ENCODE data around the gene SYDE1.

Gene SYDE1

DNA sequence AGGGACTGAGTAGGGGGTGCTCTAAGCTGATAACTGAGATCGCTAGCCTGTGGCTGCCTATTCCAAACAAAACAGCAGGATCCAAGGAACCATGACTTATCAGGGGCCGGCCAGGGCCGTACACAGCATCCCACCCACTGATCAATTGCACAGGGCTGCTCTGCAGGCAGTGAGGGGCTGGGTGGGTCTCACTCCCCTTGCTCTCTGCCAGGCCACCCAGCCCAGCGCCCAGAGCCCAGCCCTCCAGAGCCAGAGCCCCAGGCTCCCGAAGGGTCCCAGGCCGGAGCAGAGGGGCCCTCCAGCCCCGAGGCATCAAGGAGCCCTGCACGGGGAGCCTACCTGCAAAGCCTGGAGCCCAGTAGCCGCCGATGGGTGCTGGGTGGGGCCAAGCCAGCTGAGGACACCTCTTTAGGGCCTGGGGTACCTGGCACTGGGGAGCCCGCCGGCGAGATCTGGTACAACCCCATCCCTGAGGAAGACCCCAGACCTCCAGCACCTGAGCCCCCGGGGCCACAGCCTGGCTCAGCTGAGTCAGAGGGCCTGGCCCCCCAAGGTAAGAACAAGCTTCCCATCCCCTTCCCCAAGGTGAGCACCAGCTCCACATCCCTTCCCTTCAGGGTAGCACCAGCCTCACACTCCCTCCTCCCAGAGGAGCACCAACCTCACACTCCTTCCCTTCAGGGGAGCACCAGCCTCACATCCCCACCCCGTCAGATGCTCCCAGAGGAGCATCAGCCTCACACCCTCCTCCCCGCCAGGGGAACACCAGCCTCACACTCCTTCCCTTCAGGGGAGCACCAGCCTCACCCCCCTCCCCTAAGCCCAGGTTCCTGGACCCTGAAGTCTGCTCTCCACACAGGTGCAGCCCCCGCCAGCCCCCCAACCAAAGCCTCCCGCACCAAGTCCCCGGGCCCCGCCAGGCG, 1.9 kb downstream of the SYDE1 start:
- DNase-seq, result no peak

DNA sequence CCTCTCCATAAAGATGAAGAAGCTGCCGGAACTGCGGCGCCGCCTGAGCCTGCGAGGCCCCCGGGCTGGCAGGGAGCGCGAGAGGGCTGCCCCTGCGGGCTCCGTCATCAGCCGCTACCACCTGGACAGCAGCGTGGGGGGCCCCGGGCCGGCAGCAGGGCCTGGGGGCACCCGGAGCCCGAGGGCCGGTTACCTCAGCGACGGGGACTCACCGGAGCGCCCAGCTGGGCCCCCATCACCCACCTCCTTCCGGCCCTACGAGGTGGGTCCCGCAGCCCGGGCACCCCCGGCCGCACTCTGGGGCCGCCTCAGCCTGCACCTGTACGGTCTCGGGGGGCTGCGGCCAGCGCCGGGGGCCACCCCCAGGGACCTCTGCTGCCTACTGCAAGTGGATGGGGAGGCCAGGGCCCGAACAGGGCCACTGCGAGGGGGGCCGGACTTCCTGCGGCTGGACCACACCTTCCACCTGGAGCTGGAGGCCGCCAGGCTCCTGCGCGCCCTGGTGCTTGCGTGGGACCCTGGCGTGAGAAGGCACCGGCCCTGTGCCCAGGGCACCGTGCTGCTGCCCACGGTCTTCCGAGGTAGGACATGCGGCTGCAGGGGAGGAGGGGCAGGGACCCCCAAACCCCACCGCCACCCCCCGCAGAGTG, 2.7 kb downstream of the SYDE1 start:
- DNase-seq, result no peak

DNA sequence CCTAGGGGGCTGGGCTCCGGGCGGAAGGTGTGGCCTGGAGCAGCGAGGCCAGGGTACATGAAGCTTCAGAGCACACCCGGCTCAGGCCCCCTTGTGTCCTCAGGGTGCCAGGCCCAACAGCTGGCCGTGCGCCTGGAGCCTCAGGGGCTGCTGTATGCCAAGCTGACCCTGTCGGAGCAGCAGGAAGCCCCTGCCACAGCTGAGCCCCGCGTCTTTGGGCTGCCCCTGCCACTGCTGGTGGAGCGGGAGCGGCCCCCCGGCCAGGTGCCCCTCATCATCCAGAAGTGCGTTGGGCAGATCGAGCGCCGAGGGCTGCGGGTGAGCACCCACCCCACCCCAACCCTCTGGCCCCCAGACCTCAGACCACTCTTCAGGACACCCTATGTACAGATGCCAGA, 3.2 kb downstream of the SYDE1 start:
- no peak for DNase-seq

DNA sequence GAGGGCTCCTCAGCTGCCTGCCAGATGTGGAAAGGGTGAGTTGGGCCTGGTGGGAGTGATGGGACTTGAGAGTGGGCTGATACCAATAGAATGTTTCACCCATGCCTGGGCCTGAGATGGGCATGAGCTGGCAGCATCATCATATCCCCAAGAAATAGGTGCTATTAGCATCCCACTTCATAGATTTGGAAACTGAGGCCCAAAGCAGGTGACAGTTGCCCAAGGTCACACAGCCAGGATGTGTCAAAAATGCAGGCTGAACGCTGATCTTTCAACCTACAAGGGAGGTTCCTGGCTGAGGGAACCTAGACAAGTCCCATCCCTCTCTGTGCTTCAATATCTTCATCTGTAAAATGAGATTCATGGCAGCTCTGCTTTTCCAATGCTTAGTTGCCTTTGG, 4.6 kb downstream of the SYDE1 start:
- DNase-seq, result no peak

DNA sequence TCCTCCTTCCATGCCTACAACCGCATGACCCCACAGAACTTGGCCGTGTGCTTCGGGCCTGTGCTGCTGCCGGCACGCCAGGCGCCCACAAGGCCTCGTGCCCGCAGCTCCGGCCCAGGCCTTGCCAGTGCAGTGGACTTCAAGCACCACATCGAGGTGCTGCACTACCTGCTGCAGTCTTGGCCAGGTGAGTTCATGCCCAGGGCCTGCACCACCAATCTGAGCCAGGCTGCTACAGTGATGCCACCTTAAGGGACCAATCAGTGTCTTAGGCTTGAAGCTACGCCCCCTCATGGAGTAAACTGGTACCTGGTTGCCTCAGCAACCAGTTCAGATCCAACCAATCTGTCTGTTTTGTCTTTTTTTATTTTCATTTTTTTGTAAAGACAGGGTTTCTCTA, 5.2 kb downstream of the SYDE1 start:
- DNase-seq, result no peak

DNA sequence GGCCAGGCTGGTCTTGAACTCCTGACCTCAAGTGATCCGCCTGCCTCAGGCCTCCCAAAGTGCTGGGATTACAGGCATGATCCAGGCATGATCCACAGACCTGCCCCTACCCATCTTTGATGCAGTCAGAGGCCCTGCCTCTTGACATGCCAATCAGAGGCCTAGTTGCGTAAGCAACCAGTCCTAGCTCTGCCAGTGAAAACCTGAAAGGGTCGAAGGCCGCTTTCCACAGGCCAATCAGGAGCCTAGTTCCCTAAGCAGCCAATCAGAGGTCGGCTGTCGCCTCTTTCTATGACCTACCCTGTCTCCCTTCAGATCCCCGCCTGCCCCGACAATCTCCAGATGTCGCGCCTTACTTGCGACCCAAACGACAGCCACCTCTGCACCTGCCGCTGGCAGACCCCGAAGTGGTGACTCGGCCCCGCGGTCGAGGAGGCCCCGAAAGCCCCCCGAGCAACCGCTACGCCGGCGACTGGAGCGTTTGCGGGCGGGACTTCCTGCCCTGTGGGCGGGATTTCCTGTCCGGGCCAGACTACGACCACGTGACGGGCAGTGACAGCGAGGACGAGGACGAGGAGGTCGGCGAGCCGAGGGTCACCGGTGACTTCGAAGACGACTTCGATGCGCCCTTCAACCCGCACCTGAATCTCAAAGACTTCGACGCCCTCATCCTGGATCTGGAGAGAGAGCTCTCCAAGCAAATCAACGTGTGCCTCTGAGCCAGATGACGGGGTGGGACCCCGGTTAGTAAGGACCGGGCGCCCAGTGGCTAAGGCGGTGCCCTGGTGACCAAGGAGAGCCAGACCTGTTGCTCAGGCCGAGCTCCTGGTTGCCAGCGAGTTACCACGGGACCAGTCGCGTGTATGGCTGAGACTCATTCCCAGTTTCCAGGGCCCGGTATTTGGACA, 6.3 kb downstream of the SYDE1 start:
- DNase-seq, result no peak

DNA sequence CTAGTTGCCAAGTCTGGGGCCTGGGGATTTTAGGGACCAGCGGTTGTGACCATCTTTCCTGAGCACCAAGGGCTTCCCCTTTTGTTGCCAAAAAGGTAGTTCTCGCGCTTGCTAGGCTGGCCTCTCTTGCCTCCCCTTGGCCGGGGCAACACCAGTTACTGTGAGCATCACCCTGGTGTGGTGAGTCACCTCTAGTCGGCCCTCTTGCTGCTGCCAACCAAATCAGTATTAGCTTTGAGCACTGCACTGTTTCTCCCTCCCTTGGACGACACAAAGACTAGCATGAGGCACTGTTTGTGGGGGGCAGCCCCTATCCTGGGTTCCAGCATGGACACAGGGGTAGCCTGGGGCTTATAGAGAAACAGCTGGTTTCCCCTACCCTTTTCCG, 6.9 kb downstream of the SYDE1 start:
- peak in 1 of 51 donors; percentile 22 for DNase-seq

DNA sequence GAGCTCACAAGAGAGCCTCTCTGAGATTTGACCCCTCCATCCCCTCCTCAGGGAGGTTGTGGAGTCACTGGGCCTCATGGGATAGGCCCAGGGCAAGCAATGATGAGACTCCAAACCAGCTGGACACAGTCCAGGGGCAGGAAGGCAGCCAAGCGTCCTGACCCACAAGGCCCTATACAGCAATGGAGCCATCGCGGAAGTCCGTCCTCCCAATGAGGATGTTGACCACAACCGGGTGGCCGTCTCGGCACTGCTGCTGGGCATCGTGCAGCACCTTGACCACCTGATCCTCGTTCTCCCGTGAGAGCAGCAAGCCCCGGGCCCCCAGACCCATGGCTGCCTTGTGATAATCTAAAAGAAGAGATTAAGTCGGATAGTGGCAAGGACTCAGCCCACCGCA, 7.9 kb downstream of the SYDE1 start:
- DNase-seq, result peak in 16 of 51 donors; percentile 4 to 43 (median 18)

DNA sequence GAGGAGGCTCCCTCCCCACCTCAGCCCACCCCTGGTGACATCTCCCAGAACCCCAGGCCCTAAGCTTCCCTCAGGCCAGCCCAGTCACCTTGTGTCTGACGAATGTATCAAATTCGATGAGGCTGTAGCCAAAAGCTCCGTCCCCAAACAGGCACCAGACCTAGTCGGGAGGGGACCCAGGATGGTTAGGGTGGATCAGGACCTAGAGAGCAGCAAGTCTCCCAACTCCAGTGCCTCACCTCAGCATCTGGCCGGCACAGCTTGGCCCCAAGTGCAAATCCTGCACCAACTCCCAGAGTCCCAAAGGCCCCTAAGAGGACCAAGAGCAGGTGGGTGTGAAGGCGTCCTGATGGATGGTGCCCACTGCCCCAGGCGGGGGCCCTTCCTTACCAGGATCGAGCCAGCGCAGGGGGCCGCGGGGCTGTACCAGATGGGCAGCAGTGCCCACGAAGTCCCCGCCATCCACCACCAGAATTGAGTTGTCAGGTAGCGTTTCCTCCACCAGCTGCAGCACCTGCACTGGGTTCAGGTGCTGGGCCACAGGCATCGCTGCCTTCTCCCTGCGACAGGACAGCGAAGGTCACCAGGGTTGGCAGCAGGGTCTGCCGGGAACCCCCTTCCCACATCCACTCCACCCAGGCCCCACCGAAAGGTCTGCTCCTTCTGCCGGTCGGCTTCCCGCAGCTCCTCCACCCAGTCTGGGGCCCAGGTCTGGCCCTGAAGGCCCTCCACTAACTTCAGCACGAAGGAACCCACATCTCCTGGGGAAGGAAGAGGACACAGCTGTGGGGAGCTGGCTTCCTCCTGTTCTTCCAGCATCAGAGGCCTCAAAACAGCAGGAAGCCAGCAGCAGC, 8.8 kb downstream of the SYDE1 start:
- no peak for DNase-seq

DNA sequence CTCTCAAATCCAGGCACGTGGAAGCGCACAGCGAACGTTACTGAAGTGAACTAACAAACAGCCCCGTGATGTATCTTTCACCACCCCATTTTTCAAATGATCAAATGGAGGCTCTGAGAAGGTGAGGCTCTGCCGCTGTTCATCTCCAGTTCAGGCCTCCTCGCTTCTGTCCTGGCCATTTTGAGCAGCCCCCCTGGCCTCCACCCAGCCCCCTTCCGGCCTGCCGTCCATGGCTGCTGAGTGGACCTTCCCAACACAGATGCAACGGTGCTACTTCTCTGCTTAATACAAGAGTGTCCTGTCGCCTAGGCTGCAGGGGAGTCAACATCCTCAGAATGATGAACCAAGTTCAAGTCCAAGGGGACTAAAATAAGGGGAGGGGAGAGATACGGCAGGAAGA, 9.7 kb downstream of the SYDE1 start:
- DNase-seq, result no peak

DNA sequence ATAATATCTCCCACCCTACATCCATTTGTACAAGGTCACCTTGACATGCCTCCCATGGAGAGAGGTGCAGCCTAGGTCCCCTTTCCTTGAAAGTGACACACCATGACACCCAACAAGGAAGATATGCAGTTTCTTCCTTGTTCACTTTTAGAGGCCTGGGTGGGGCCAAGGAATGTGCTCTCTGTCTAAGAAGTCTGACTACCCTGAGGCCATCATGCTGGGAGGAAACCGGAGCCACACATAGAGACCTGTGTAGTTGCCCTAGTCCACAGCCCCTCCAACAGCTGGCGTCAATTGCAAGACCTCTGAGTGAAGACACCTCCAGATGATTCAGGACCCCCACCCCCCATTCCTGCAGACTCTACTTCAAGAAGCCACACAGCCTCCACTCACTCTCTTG, 11.0 kb downstream of the SYDE1 start:
- no peak for DNase-seq

DNA sequence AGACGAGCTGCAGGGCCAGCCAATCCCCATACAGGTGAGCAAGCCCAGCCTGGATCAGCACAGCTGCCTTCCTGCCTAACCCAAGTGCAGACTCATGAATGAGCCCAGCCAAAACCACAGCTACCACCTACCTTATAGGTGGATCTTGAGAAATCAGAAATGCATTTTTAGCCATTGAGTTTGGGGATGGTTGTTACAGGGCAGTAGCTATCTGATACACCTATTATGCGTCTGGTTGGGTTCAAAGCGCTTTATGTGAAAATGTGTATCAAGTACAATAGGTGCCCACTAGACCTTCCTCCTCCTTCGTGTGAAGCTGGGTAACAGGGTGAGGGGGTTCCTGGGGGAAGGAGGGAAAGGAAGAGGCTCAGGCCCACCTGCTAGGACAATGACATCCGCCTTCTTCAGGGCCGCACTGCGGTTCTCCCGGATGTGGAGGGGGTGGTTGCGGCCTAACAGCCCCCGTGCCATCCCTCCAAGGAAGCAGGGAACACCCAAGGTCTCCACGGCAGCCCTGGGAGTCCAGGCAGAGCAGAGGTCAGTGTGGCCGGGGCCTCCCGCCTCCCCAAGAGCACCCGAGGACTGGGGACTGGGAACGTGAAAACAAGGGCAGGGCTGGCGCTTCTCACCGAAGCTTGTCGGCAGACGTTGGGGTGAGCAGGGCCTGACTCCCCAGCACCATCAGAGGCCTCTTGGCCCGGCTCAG, 11.7 kb downstream of the SYDE1 start:
- no peak for DNase-seq

DNA sequence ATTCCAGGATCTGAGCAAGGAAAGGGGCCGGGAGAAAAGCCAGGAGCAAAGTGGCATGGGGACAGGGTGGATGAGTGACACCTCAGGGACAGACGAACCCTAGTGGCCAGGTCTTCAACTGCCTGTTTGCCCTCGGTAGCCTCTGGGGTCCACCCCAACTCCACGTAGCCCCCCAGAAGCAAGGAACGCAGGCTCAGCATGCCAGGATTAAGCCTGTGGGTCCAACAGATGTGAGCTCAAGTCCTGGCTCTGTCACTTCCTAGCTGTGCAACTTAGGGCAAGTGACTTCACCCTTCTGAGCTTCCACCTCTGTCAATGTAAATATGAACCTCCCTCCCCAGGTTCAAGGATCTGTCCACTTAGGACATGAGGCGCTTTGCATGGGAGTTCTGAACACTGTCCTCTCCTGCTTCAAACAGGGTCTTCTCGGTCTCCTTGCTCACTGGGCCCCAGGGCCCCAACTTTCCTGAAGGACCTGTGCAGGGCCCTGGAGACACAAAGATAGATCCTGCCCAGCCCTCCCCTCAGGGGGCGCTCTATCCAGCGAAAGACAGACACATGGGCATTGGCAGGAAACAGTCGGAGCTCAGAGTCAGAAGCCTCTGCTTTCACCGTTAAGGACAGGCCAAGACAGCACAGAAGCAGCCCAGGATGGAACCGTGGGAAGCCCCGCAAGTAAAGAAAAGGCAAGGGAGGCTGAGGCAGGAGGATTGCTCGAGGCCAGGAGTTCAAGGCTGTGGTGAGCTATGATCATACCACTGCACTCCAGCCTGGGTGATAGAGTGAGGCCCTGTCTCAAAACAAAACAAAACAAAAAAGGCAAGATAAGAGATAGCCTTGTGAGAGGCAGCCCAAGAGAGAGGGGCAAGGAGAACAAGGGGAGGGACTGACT, 13.2 kb downstream of the SYDE1 start:
- no peak for DNase-seq

DNA sequence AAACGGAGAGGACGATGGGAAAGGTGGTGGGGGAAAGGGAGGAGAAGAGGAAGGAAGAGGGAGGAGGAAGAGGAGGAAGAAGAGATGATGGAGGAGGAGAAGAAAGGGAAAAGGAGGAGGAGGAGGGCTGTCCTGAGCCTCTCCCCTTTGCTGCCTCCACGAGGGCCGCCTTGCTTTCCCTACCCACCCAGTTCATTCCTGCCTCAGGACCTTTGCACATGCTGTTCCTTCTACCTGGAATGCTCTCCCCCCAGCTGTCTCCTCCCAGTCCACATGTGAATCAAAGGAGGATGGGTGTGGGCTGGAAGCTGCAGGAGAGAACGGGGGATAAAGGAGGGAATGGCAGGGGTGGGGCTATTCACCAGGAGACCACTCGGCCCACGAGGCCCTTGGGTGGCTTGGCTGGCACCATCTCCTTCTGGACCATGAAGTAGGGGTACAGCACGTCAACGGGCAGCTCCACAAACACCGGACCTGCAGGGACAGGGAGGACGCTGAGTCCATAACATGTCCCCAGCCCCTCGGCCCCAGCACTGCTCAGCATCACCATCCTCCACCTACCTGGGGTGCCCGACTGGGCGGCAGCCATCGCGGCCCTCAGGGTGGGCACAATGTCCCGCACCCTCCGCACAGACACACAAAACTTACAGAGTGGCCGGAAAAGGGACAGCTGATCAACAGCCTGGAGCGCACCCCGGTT, 15.3 kb downstream of the SYDE1 start:
- DNase-seq, result no peak

DNA sequence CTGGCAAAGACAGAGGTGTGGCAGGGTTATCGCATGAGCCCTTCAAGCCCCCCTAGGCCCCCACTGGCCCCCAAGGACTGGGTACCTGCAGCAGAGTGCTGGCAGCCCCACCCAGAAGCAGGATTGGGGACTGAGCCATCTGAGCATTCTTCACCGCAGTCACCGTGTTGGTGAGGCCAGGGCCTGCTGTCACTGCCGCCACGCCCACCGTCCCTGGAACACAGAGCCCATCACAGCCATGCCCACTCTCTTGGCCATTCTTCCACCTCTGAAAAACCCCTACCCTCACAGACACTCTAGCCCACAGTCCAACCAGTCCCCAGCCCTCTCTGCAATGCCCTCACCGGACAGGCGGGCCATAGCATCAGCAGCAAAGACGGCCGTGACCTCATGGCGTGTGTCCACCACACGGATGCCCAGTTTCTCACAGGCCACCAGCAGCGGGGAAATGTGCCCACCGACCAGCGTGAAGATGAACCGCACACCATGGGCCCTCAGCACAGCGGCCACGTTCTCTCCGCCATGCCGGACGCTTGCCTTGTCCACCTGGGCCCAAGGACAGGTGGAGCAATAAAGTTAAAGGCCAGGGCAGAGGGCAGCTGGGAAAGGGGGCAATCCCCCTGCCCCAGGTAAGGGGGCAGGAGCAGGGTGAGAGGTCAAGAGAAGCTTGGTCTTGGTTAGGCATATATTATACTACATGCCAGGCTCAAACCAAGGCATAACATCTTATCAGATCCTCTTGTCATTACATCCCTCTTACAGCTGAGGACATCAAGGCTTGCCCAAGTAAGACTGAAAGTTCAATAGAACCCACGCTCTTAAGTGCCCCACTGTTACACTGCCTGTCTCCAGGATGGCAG, 16.1 kb downstream of the SYDE1 start:
- DNase-seq, result no peak

DNA sequence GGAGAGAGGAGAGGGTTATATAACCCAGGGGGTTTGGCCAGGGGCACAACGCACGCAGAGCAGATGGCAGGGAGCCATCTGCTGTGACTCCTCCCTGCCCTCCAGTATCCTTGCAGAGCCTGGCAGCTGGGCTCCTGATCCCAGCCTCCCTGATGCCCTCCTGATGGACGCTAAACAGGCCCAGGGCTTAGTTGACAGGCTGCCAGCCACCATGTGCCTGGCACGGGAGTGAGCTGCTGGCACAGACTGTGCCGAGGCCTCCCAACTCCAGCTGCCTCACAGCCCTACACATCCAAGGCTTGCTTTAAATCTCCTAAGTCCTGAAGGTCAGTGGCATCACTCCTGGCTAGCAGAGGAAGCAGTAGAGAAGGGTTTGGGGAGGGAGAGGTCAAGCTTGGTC, 16.7 kb downstream of the SYDE1 start:
- DNase-seq, result peak in 45 of 51 donors; percentile 8 to 81 (median 52)

DNA sequence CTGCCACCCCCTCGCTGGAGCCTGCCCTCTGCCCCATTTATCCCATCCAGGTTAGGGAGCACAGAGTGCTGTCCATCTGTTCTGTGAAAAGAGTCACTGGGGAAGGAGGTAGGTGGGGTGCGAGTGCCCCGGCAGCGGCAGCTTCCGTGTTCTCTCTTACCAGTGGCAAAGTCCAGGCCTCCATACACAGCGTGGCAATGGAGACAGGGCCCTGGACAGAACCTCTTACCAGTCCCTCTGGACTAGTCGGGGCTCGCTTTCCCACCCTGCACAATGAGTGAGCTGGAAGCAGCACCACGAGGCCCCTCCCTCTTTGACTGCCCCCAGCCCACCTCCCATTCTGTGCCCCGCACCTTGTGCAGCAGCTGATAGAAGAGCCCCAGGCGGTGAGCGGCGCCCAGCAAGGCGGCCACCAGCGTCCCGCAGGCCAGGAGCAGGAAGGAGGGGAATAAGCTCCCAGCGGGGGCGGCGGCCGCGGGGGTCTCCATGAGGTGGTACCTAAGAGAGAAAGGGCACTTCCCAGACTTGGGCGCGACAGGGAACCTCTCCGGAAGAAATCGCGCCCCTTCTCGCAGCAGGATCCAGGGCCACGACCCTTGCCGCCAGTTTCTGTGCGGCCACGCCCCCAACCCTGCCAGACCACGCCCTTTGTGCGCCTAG, 17.5 kb downstream of the SYDE1 start:
- peak in 12 of 51 donors; percentile 17 to 63 (median 36) for DNase-seq

Measured in hypothalamus (tissue), 51 donors.